ENCODE measurements around the gene OTOF.

The OTOF gene

DNA sequence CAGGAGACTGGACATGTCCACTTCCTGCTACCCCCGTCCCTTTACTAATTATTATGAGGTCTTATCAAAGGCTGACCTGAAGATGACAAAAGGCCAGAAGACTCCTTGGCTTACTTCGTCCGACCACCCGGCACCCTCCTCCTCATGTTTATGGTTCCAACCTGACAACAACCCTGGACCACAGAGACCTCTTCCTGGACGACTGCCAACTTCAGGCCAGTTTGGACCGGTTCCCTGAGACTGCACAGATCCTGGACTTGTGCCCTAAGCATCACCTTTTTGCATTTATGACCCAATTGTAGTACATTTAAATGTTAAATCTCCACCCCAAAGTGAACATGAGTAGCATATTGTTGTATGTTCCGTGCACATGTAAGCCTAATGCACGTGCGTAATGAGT is 70.4 kb downstream of the OTOF start:
- DNase-seq (ENCODE audit: low read depth): no peak
